Measurements from ENCODE around the gene TNNI2. TPM values are rescaled to one million over a fixed set of nuclear protein-coding genes. Genes with fewer than 3 reads are reported as not detected.

The TNNI2 gene
- polyA plus RNA-seq, 1 donor (not counting 4 experiments of a cell fraction or from before 2014, with no cell fraction given) = 10.7 TPM

DNA sequence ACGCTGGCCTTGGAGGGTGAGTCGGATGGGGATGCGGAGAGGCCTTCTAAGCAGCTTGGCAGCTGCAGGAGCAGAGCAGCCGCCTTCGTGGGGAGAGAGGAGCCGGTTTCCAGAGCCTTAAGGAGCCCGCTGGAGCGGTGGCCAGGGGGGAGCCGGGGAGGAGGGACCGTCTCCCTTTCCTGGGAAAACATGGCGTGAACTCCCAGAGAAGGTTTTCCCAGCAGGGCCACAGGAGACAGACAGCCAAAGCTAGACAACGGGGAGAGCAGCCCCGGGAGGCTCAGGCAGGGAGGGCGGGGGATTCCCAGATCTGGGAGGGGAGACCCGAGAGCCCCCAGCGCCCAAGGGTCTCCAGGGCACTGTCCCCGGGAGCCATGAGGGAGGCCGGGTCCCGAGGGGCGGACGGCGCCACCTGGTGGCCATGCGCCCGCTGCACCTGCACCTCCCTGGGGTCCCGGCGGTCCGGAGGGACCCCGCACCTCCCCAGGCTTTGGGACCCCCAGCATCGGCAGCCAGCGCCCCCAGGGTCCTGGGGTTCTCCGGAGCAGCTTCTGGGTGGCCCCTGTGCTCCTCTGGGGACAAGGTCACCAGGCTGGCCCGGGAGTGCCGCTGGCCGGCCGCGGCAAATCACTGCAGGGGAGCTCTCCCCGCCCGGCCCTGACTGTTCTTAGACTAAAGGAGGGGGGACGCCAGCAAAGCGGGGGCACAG is 6.4 kb upstream of the TNNI2 start:
- peak overlapping the region in 1 of 3 experiments; percentile 9 for H3K4me3 ChIP-seq (ENCODE audit: control insufficient read depth in 2 of 3, extremely low read depth in 1 of 3, insufficient read depth in 2 of 3, low read depth in 1 of 3, low read length in 3 of 3)
- H4K20me1 ChIP-seq (ENCODE audit: control insufficient read depth, extremely low read depth, insufficient read depth, low read length) = no peaks in the 10 kb centered on the region
- no peak overlapping the region for H3K4me2 ChIP-seq (ENCODE audit: control insufficient read depth, extremely low read depth, insufficient read depth, low read depth, low read length)
- H3K9ac ChIP-seq (ENCODE audit: control insufficient read depth, extremely low read depth, insufficient read depth, low read length) = peak overlapping the region; percentile 13
- H3K27ac ChIP-seq (ENCODE audit: control insufficient read depth, insufficient read depth, low read length) = no peak overlapping the region
- H3K9me3 ChIP-seq (ENCODE audit: control insufficient read depth, low read depth, low read length) = no peaks in the 10 kb centered on the region
- H3K79me2 ChIP-seq (ENCODE audit: control insufficient read depth, insufficient read depth, low read length) = peaks cover 23% of the 10 kb centered on the region
- no peaks in the 10 kb centered on the region for H3K36me3 ChIP-seq (ENCODE audit: control insufficient read depth in 2 of 2, extremely low read depth in 1 of 2, insufficient read depth in 2 of 2, low read length in 2 of 2)
- dilution Hi-C loops (cut with MboI; ENCODE audit: extremely low pct_ligation_motif_present, low sequenced_read_pairs) = no loop called here
- H3K4me1 ChIP-seq (ENCODE audit: control insufficient read depth, extremely low read depth, insufficient read depth, low read length) = peaks cover 95% of the 10 kb centered on the region
- peaks cover 2% of the 10 kb centered on the region for H3K9me1 ChIP-seq (ENCODE audit: control insufficient read depth, extremely low read depth, insufficient read depth, low read length)
- DNase-seq (ENCODE audit: low read depth, low spot score) (no peak), FAIRE-seq (no peak)
- no peak for TF ChIP-seq EZH2 (IDR thresholded peaks at IDR 0.05; ENCODE audit: low read length)
- TF ChIP-seq, protein P1, sequence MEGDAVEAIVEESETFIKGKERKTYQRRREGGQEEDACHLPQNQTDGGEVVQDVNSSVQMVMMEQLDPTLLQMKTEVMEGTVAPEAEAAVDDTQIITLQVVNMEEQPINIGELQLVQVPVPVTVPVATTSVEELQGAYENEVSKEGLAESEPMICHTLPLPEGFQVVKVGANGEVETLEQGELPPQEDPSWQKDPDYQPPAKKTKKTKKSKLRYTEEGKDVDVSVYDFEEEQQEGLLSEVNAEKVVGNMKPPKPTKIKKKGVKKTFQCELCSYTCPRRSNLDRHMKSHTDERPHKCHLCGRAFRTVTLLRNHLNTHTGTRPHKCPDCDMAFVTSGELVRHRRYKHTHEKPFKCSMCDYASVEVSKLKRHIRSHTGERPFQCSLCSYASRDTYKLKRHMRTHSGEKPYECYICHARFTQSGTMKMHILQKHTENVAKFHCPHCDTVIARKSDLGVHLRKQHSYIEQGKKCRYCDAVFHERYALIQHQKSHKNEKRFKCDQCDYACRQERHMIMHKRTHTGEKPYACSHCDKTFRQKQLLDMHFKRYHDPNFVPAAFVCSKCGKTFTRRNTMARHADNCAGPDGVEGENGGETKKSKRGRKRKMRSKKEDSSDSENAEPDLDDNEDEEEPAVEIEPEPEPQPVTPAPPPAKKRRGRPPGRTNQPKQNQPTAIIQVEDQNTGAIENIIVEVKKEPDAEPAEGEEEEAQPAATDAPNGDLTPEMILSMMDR (optimal IDR thresholded peaks at IDR 0.05 in 1 of 3, IDR thresholded peaks at IDR 0.05 in 1 of 3, conservative IDR thresholded peaks at IDR 0.05 in 1 of 3; ENCODE audit: extremely low read depth in 1 of 3, insufficient read depth in 2 of 3, low read length in 3 of 3) = peak in 2 of 3 experiments; percentile 63 to 97
- H2AFZ ChIP-seq (ENCODE audit: control insufficient read depth, low read length) = peak overlapping the region; percentile 30
- H3K27me3 ChIP-seq (ENCODE audit: control insufficient read depth, extremely low read depth, insufficient read depth, low read length) = no peaks in the 10 kb centered on the region

DNA sequence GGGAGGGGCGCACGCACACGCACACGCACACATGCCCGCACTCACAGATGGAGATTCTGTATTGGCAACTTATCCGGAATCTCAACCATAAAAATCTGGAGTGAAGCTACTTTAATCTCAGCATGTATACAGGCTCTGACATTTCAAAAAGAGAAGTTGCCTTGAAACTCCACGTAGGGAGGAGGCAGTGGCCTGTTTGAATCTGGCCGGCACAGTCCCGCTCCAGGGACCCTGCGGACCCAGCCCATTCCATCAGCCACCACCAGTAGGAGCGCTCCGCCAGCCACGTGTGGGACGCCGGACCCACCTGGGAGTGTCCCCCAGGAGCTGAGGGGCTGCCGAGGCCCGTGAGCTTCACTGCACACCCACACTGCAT is 5.9 kb upstream of the TNNI2 start:
- Histone ChIP-seq H3K36me3 (ENCODE audit: control insufficient read depth in 2 of 2, extremely low read depth in 1 of 2, insufficient read depth in 2 of 2, low read length in 2 of 2) (no peaks in the 10 kb centered on the region), H3K27ac (ENCODE audit: control insufficient read depth, insufficient read depth, low read length) (no peak overlapping the region), H3K4me1 (ENCODE audit: control insufficient read depth, extremely low read depth, insufficient read depth, low read length) (peaks cover 93% of the 10 kb centered on the region), H3K79me2 (ENCODE audit: control insufficient read depth, insufficient read depth, low read length) (peaks cover 23% of the 10 kb centered on the region), H3K9me3 (ENCODE audit: control insufficient read depth, low read depth, low read length) (no peaks in the 10 kb centered on the region), H3K9ac (ENCODE audit: control insufficient read depth, extremely low read depth, insufficient read depth, low read length) (no peak overlapping the region), H3K27me3 (ENCODE audit: control insufficient read depth, extremely low read depth, insufficient read depth, low read length) (no peaks in the 10 kb centered on the region), H3K4me3 (ENCODE audit: control insufficient read depth in 2 of 3, extremely low read depth in 1 of 3, insufficient read depth in 2 of 3, low read depth in 1 of 3, low read length in 3 of 3) (peak overlapping the region in 1 of 3 experiments; percentile 9), H3K4me2 (ENCODE audit: control insufficient read depth, extremely low read depth, insufficient read depth, low read depth, low read length) (no peak overlapping the region), H4K20me1 (ENCODE audit: control insufficient read depth, extremely low read depth, insufficient read depth, low read length) (no peaks in the 10 kb centered on the region), H3K9me1 (ENCODE audit: control insufficient read depth, extremely low read depth, insufficient read depth, low read length) (peaks cover 2% of the 10 kb centered on the region), H2AFZ (ENCODE audit: control insufficient read depth, low read length) (no peak overlapping the region)
- dilution Hi-C loops (cut with MboI; ENCODE audit: extremely low pct_ligation_motif_present, low sequenced_read_pairs) = no loop called here
- DNase-seq (ENCODE audit: low read depth, low spot score) = no peak
- TF ChIP-seq, protein P1 (optimal IDR thresholded peaks at IDR 0.05 in 1 of 3, IDR thresholded peaks at IDR 0.05 in 1 of 3, conservative IDR thresholded peaks at IDR 0.05 in 1 of 3; ENCODE audit: extremely low read depth in 1 of 3, insufficient read depth in 2 of 3, low read length in 3 of 3) = no peak
- TF ChIP-seq EZH2 (IDR thresholded peaks at IDR 0.05; ENCODE audit: low read length) = no peak
- no peak for FAIRE-seq
